Measurements from ENCODE around the gene UXS1.

Gene UXS1

DNA sequence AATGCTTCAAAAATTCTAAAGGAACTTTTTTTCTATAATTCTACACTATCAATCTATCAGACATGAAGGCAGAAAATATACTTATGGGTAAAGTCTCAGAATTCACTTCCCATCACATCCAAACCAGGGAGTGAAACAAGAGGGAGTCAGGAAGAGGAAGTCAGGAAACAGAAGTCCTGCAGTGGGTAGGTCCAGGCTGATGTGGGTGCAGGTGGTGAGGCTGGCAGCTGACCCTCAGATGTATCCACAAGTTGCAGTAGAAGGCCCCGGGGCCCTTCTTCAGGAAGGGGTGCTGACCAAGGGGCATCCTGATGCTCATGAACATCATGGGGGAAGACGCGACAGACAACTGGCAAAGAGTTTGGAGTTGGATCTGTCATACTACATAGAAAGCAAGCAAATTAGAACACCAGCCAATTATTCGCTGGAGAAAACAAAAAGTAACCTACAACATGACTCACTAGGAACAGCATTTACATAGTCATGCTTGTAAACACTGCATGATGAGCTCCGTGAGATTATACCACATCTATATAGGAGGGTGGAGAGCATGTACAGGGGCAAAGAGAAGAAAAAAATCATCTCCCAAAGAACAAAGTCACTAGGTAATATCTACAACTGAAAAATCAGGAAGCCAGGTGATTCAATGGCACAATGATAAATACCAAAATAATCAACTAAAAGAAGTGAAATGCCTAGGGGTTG is 4.2 kb downstream of the UXS1 start:
- no peak overlapping the region for H3K27ac ChIP-seq (ENCODE audit: low read depth, low read length)
- no peak overlapping the region for H2AFZ ChIP-seq (ENCODE audit: low read length, unreplicated experiment)
- H3K27me3 ChIP-seq (ENCODE audit: insufficient read depth, low read length) = no peaks in the 10 kb centered on the region
- peaks cover 3% of the 10 kb centered on the region for H3K4me1 ChIP-seq (ENCODE audit: control insufficient read depth, insufficient read depth, low read length, unreplicated experiment)
- no peak overlapping the region for H3K4me3 ChIP-seq (ENCODE audit: low read depth, low read length)
- H3K79me2 ChIP-seq (ENCODE audit: control insufficient read depth, insufficient read depth, low read length, unreplicated experiment) = peaks cover 42% of the 10 kb centered on the region
- H3K36me3 ChIP-seq (ENCODE audit: insufficient read depth, low read length) = no peaks in the 10 kb centered on the region

DNA sequence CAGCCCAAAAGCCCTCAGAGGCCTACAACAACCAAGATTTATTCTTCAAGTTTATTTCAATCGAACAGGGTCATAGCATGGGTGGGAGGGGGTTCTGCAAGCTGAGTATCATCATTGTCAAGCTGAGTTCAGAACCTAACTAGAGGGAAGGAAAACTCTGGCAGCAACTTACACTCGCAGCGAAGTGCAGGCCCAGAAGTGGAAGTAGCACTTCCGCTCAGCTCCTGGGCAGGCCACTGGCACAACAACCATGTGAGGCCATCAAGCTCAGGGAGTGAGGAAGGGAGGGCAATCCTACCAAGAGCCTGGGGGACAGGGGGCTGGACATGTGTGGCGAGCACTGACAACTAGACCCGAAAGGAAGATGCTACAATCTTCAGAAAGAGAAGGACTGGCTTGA is 4.8 kb downstream of the UXS1 start:
- Histone ChIP-seq H2AFZ (ENCODE audit: low read length, unreplicated experiment) (no peak overlapping the region), H3K79me2 (ENCODE audit: control insufficient read depth, insufficient read depth, low read length, unreplicated experiment) (peaks cover 45% of the 10 kb centered on the region)

DNA sequence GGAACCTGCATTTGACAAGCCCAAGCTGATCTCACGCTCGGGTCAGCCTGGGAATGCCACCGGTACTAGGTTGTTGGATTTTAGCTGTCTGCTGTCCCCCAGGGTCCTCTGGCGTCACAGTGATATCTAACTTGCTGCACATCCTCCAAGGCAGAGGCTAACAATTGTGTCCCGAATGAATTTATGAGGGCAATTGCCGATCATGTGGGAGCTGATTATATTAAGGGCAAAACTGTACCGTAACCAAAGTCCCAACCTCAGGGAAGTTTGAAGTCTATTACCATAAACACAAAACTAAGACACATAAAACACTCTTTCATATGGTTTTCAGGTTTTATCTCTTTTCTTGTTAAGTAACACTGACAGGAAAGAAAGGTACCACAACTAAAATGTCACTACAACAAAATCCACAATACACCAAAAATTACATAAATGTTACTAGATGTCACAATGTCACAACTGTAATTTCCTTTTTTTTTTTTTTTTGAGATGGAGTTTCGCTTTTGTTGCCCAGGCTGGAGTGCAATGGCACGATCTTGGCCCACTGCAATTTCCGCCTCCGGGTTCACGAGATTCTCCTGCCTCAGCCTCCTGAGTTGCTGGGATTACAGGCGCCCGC is 6.7 kb downstream of the UXS1 start:
- Histone ChIP-seq H3K27me3 (ENCODE audit: insufficient read depth, low read length) (no peaks in the 10 kb centered on the region), H3K4me1 (ENCODE audit: control insufficient read depth, insufficient read depth, low read length, unreplicated experiment) (peaks cover 8% of the 10 kb centered on the region), H3K79me2 (ENCODE audit: control insufficient read depth, insufficient read depth, low read length, unreplicated experiment) (peaks cover 46% of the 10 kb centered on the region), H2AFZ (ENCODE audit: low read length, unreplicated experiment) (no peak overlapping the region), H3K4me3 (ENCODE audit: low read depth, low read length) (no peak overlapping the region), H3K36me3 (ENCODE audit: insufficient read depth, low read length) (no peaks in the 10 kb centered on the region), H3K27ac (ENCODE audit: low read depth, low read length) (no peak overlapping the region)

More for the DNA sequence above, 4.8 kb downstream of the UXS1 start:
- no peak overlapping the region for H3K4me3 ChIP-seq (ENCODE audit: low read depth, low read length)
- no peak overlapping the region for H3K27ac ChIP-seq (ENCODE audit: low read depth, low read length)
- H3K36me3 ChIP-seq (ENCODE audit: insufficient read depth, low read length) = no peaks in the 10 kb centered on the region
- peaks cover 3% of the 10 kb centered on the region for H3K4me1 ChIP-seq (ENCODE audit: control insufficient read depth, insufficient read depth, low read length, unreplicated experiment)
- no peaks in the 10 kb centered on the region for H3K27me3 ChIP-seq (ENCODE audit: insufficient read depth, low read length)

DNA sequence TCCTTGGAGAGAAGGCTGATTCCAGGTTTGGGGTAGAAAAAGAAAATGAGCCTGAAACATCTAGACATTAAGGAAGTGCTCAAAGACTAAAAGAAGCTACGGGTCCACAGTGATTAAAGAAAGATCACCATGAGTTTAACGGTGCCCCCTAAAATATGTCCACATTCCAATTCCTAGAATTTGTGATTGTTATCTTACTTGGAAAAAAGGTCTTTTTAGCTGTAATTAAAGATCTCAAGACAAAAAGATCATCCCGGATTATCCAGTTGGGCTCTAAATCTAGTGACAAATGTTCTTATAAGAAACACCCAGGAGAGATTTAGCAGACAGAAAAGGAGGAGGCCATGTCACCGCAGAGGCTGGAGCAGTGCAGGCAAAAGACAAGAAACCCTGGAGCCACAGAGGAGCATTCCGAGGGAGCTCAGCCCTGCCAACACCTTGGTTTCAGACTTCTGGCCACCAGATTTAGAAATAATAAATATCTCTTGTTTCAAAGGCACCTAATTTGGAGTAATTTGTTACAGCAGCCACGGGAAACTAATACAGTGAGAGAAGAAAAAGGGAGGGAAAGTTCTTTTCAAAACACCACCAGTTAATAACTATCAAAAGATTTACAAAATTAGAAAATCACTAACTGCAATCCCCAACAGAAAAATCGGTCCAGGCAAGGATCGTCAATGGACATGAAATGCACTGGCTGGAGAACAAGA is 8.5 kb downstream of the UXS1 start:
- Histone ChIP-seq H3K4me3 (ENCODE audit: low read depth, low read length) (no peak overlapping the region), H2AFZ (ENCODE audit: low read length, unreplicated experiment) (no peak overlapping the region), H3K4me1 (ENCODE audit: control insufficient read depth, insufficient read depth, low read length, unreplicated experiment) (peaks cover 8% of the 10 kb centered on the region), H3K27ac (ENCODE audit: low read depth, low read length) (no peak overlapping the region), H3K36me3 (ENCODE audit: insufficient read depth, low read length) (no peaks in the 10 kb centered on the region), H3K27me3 (ENCODE audit: insufficient read depth, low read length) (no peaks in the 10 kb centered on the region), H3K79me2 (ENCODE audit: control insufficient read depth, insufficient read depth, low read length, unreplicated experiment) (peaks cover 41% of the 10 kb centered on the region)

DNA sequence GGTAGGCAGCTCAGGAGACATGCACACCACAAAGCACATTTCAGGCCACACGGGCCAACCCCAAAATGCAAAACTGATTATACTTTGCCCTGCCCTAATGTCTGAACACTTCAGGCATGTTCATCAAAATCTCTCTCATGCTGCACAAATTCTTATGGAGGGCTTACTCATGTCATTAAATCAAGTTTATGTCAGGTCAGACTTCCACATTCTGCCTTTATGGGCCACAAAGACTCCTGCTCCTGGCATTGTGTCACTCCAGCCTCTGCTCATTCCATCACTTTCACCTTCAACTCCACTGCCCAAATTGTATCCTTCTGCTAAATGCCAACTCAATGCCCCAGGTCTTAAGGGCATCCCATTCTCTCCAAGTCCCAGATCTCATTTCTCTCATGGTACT is 9.2 kb downstream of the UXS1 start:
- peaks cover 8% of the 10 kb centered on the region for H3K4me1 ChIP-seq (ENCODE audit: control insufficient read depth, insufficient read depth, low read length, unreplicated experiment)
- peaks cover 46% of the 10 kb centered on the region for H3K79me2 ChIP-seq (ENCODE audit: control insufficient read depth, insufficient read depth, low read length, unreplicated experiment)
- H3K4me3 ChIP-seq (ENCODE audit: low read depth, low read length) = no peak overlapping the region
- no peak overlapping the region for H2AFZ ChIP-seq (ENCODE audit: low read length, unreplicated experiment)
- H3K27me3 ChIP-seq (ENCODE audit: insufficient read depth, low read length) = no peaks in the 10 kb centered on the region
- H3K27ac ChIP-seq (ENCODE audit: low read depth, low read length) = no peak overlapping the region
- H3K36me3 ChIP-seq (ENCODE audit: insufficient read depth, low read length) = no peaks in the 10 kb centered on the region

DNA sequence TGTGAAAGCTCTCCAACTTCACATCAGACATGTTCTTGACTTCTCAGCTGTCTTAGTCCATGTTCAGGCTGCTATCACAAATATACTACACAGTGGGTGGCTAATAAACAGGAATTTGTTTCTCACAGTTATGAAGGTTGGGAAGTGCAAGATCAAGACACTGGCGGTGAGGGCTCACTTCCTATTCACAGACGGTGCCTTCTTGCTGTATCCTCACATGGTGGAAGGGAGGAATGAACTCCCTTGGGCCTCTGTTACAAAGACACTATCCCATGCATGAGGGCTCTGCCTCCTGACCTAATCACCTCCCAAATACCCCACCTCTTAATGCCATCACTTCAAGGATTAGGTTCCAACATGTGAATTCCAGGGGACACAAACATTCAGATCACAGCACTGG is 9.7 kb downstream of the UXS1 start:
- Histone ChIP-seq H3K4me3 (ENCODE audit: low read depth, low read length) (no peak overlapping the region), H2AFZ (ENCODE audit: low read length, unreplicated experiment) (no peak overlapping the region), H3K27ac (ENCODE audit: low read depth, low read length) (no peak overlapping the region), H3K27me3 (ENCODE audit: insufficient read depth, low read length) (no peaks in the 10 kb centered on the region), H3K4me1 (ENCODE audit: control insufficient read depth, insufficient read depth, low read length, unreplicated experiment) (peaks cover 5% of the 10 kb centered on the region), H3K36me3 (ENCODE audit: insufficient read depth, low read length) (no peaks in the 10 kb centered on the region), H3K79me2 (ENCODE audit: control insufficient read depth, insufficient read depth, low read length, unreplicated experiment) (peaks cover 45% of the 10 kb centered on the region)

DNA sequence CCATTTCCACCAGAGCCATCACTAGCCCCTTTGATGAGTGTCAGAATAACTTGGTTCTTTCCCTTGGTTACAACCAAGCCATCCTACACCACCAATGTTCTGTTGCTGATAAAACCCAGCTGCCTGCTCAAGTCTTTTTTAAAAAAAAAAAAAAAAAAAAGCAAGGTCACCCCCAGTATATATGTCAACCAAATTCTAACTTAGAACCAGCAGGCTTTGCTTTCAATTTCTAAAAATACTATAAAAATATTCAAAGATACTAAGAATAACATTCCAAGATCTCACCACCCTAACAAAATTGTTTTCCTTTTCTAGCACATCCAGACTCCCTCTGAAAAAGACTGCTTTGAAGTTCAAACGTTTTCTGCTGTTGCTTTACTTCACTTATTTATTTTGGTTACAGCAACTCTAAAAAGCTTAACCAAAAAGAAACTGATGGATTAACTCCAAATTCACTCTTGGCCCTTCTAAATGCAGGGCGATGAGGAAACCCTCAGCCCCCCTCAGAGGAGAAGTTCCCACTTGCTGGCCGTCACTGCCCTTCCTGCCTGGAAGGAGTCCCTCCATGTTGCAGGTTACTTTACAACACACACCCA is 10.9 kb downstream of the UXS1 start:
- H3K4me1 ChIP-seq (ENCODE audit: control insufficient read depth, insufficient read depth, low read length, unreplicated experiment) = peaks cover 5% of the 10 kb centered on the region
- H3K27ac ChIP-seq (ENCODE audit: low read depth, low read length) = no peak overlapping the region
- no peaks in the 10 kb centered on the region for H3K27me3 ChIP-seq (ENCODE audit: insufficient read depth, low read length)
- no peak overlapping the region for H3K4me3 ChIP-seq (ENCODE audit: low read depth, low read length)
- no peaks in the 10 kb centered on the region for H3K36me3 ChIP-seq (ENCODE audit: insufficient read depth, low read length)
- H2AFZ ChIP-seq (ENCODE audit: low read length, unreplicated experiment) = no peak overlapping the region
- H3K79me2 ChIP-seq (ENCODE audit: control insufficient read depth, insufficient read depth, low read length, unreplicated experiment) = peaks cover 39% of the 10 kb centered on the region

DNA sequence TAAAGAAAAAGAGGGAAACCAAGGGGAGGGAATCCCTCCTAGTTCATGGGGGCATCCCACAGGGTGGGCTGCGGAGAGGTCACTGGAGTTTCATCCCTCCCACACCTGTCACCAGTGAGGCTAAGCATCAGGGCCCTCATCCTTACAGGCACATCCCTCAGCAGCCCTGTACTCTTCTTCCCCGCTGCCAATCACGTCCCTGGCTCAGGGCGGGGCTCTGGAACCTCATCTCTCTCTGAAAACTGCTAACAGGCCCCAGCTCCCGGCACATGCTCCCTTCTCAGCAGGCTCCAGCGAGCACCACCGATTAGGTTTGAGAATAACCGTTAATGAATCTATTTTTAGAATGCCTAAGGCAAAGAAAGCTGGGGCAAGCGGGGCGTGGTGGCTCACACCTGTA is 13.0 kb downstream of the UXS1 start:
- H3K27me3 ChIP-seq (ENCODE audit: insufficient read depth, low read length) = no peaks in the 10 kb centered on the region
- H3K4me1 ChIP-seq (ENCODE audit: control insufficient read depth, insufficient read depth, low read length, unreplicated experiment) = peaks cover 5% of the 10 kb centered on the region
- H3K27ac ChIP-seq (ENCODE audit: low read depth, low read length) = no peak overlapping the region
- no peak overlapping the region for H3K4me3 ChIP-seq (ENCODE audit: low read depth, low read length)
- H2AFZ ChIP-seq (ENCODE audit: low read length, unreplicated experiment) = no peak overlapping the region
- H3K36me3 ChIP-seq (ENCODE audit: insufficient read depth, low read length) = no peaks in the 10 kb centered on the region
- peaks cover 26% of the 10 kb centered on the region for H3K79me2 ChIP-seq (ENCODE audit: control insufficient read depth, insufficient read depth, low read length, unreplicated experiment)

DNA sequence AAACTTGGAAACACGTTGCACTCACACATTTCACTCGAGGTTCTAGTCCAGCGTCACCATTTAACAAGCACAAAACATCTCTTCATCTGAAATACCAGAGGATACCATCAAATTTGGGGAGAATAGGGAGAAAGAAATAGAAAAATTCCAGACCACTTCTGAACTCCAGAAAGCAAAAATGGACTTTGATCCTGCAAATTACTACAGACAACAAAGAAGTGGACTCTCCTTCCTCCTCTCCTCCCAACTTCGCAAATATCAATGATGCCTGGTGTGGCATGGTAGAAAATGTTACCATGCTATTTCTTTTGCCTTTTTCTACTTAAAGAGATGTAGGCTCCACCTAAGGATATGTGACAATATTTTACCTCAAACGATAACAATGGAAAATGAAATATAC is 13.5 kb downstream of the UXS1 start:
- Histone ChIP-seq H2AFZ (ENCODE audit: low read length, unreplicated experiment) (no peak overlapping the region), H3K27me3 (ENCODE audit: insufficient read depth, low read length) (no peaks in the 10 kb centered on the region), H3K36me3 (ENCODE audit: insufficient read depth, low read length) (no peaks in the 10 kb centered on the region), H3K79me2 (ENCODE audit: control insufficient read depth, insufficient read depth, low read length, unreplicated experiment) (peaks cover 22% of the 10 kb centered on the region), H3K4me3 (ENCODE audit: low read depth, low read length) (no peak overlapping the region), H3K27ac (ENCODE audit: low read depth, low read length) (no peak overlapping the region), H3K4me1 (ENCODE audit: control insufficient read depth, insufficient read depth, low read length, unreplicated experiment) (peaks cover 5% of the 10 kb centered on the region)

DNA sequence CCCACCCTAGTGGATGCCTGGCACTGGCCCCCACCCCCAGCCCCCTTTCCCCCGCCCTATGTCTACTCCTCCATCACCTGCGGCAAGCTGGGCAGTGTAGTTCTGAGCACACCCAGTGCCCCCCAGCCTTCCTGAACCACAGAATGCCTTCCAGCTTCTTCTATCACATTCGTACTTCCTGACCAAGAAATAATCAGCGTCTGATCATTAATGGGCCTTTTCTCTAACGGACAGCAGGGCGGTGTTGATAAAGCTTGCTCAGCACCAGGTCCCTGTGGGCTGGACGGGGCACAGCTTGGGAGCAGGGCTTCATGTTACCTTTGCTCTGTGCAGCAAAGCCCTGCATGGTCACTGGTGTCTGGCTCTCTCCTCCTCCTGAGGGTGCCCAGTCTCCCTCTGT is 15.4 kb downstream of the UXS1 start:
- no peak overlapping the region for H2AFZ ChIP-seq (ENCODE audit: low read length, unreplicated experiment)
- no peak overlapping the region for H3K27ac ChIP-seq (ENCODE audit: low read depth, low read length)
- no peaks in the 10 kb centered on the region for H3K36me3 ChIP-seq (ENCODE audit: insufficient read depth, low read length)
- H3K79me2 ChIP-seq (ENCODE audit: control insufficient read depth, insufficient read depth, low read length, unreplicated experiment) = peaks cover 18% of the 10 kb centered on the region
- no peak overlapping the region for H3K4me3 ChIP-seq (ENCODE audit: low read depth, low read length)
- peaks cover 5% of the 10 kb centered on the region for H3K4me1 ChIP-seq (ENCODE audit: control insufficient read depth, insufficient read depth, low read length, unreplicated experiment)
- H3K27me3 ChIP-seq (ENCODE audit: insufficient read depth, low read length) = no peaks in the 10 kb centered on the region

All from ACC112 (cell line).